Effector CD8-positive, alpha-beta T cell (primary cell): ENCODE data around the gene VPS72.
"Not testable (repeated sequence)": the region's sequence is repeated elsewhere in the genome, so short reads cannot be mapped to it uniquely, and the experiment has no call there.

Experiments
- DNase-seq: peaks from one replicate; lab custom pipeline; 2025; lab: John Stamatoyannopoulos, UW
- total RNA-seq, 4 experiments: gene quantifications; one replicate each; lab custom pipeline; 2026; lab: John Stamatoyannopoulos, UW

Gene VPS72, protein sequence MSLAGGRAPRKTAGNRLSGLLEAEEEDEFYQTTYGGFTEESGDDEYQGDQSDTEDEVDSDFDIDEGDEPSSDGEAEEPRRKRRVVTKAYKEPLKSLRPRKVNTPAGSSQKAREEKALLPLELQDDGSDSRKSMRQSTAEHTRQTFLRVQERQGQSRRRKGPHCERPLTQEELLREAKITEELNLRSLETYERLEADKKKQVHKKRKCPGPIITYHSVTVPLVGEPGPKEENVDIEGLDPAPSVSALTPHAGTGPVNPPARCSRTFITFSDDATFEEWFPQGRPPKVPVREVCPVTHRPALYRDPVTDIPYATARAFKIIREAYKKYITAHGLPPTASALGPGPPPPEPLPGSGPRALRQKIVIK
- total RNA-seq: 47.9 to 61.0 (median 50.9) reads per million in 4 experiments

DNA sequence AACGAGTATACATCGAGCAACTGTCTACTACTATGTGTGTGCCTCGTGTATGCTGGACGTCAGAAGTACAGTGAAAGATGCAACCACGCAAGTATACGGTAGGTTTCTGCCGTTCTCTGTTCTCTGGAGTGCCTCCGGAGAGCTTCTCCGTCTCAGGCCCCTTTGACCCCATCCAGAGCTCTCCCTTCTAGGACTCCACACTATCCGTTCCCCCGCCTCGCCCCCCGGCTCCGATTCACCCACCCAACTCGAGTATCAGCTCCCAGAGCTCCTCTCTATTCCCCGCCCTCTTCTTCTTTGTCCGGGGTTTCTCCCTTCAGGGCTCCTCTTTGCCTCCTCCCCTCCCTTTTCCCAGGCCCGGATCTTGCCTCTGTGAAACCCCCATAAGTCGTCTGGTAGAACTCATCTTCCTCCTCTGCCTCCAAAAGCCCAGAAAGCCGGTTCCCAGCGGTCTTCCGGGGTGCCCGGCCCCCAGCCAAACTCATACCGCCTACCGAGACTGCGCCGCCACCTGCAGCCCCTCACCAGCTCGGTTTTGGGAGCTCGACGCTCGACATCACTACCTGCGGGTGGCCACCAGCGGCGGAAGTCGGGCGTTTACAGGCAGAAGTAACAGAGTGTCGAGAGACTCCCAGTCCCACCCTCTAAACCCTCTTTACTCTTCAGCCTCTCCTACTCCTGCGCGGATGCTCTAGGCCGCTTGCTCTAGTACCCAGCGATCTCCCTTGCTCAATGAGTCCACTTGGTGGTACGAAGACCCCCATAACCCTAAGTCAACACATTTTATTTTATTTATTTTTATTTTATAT lies at the start of gene VPS72:
Gene VPS72, minus strand, starts transcription at position 561 of the 809 bp plus-strand sequence. Its CDS starts 76 bp downstream, at position 485.
- DNase-seq: peak; percentile 75

DNA sequence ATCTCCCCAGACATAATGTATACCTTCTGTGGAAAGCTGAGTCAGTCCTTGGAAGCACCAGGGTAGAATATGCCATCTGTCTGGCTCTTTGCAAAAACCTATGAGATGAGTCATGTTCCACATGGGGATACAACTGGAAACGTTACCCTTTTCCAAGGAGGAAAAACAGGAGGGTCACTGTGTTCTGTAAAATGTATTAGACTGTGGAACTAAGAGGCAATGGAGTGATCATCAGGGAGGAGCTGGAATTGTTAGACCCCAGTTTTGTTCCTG lies 48.4 kb upstream of the VPS72 start:
- DNase-seq: no peak

DNA sequence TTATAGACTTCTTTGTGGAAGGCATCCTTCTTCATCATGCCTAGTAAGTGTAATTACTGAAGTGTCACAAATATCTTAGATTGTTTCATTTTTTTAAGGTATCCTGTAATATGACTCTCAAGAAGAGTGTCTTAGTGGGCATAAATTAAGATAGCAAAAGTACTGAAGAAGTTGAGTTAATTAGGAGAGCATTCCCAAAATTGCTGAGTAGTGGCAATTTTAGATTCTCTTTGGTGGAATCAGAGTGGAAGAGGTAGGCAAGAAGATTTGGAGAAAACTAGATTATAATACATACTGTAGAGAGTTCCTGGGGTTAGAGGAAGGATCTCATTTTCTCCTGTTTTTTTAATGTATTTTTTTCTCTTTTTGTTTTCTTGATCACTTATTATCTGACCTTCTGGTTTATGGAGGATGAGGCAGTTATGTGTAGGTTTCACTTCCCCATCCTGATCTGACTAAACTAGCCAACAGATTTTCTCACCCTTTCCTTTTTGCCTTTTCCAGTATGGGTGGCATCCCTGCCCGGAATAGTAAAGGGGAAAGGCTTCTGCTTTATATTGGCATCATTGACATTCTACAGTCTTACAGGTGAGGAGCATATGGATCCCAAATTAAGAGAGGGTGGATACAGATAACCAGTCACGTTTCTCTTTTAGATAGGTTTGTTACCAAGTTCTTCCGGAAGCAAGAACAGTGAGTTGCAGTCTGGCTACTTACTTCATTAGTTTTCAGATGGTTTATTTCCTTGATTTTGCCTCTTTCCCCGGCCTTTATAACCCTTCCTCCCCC lies 47.9 kb upstream of the VPS72 start:
- no peak for DNase-seq

DNA sequence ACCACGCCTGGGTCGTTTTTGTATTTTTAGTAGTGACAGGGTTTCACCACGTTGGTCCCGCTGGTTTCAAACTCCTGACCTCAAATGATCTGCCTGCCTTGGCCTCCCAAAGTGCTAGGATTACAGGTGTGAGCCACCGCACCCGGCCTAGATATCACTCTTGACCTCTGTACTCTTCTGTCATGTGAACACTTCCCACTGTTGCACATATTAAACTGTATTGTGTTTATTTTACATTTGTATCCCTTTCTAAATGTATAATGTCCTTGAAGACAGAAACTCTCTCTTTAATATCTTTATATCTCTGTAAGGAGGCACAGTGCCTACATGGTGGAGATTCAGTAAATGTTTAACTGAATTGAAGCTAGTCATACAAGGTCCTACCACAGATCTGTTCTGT lies 45.2 kb upstream of the VPS72 start:
- no peak for DNase-seq

DNA sequence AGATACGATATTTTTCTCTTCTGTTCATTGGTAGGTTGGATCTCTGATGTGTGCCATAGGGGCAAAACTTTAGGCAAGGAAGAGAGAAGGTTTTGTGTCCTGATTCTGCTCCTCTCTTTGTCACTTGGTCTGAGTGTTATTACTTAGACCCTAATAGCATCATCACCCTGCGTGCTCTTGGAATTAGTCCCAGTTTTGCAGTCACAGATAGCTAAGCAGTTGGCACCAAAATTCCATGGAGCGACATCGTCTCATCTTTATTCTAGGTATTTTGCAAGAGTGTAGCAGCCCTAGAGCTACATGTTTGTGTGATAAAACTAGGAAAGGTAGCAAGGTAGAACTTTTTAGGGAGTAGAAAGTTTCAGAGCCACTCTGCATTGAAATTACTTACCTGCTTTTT lies 32.1 kb upstream of the VPS72 start:
- DNase-seq: no peak

DNA sequence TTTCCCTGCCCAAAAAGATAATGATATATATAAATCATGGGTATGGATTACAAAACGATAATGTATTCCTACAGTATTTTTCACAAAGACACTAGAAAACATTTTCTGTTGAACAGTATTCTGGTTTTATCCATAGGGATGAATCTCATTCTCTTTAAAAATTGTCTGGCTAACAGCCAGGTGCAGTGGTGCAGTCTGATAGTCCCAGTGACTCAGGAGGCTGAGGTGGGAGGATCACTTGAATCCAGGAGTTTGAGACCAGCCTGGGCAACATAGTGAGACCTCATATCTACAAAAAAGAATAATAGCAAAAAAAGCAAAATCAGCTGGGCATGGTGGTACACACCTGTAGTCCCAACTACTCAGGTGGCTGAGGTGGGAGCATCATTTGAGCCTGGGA lies 31.6 kb upstream of the VPS72 start:
- DNase-seq: no peak

DNA sequence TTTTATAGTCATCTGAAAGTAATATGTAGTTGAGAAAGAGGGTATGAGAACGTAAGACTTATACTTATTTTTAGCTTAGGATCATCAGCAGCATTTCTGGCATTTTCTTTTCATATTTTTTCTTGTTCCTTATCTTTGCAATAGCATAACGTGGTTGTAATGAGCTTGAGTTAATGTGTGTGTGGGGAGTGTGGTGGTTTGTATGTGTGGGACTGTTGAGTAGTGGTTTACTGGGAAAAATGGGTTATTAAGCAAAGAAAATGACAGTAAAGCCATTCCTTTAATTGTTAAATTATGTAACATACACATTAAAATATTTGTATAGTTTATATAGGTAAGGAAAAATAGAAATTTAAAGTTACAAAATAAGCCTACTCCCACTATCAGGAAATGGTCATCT lies 23.6 kb upstream of the VPS72 start:
- DNase-seq: no peak

DNA sequence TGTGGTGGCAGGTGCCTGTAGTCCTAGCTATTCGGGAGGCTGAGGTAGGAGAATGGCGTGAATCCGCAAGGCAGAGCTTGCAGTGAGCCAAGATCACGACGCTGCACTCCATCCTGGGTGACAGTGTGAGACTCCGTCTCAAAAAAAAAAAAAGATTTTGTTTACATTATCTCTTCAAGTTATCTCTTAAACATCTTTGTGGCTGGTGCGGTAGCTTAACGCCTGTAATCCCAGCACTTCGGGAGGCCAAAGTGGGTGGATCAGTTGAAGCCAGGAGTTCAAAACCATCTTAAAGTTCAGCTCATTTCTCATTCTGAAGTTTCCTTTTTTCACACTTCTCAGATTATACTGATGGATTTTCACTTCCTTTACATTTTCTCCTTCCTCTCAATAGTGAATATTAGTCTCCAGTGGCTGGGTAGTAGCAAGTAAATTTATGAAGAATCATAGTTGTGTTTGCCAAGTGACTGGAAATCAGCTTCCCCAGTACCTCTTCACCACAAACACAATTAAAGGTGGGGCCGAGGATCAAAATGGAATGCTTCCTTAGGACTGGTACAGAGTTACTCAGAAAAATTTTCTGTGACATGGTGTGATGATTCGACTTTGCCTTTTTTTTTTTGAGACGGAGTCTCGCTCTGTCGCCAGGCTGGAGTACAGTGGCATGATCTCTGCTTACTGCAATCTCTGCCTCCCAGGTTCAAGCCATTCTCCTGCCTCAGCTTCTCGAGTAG lies 22.1 kb upstream of the VPS72 start:
- DNase-seq: no peak

DNA sequence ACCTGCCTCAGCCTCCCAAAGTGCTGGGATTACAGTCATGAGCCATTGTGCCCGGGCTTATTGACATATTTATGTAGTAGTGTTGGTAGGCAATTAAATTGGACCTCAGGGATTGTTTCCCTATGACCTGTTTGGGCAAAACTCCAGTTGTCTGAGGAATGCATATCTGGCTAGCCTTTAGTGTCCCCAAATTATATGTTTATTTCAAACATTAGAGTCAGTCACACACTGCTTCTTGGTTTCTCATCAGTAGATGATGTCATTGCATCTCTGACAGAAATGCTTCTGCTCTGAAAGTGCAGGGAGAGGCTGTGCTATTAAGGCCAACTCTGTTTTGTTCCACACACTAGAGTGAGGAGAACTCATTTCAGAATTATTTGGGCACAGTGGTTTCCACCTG lies 20.8 kb upstream of the VPS72 start:
- no peak for DNase-seq

DNA sequence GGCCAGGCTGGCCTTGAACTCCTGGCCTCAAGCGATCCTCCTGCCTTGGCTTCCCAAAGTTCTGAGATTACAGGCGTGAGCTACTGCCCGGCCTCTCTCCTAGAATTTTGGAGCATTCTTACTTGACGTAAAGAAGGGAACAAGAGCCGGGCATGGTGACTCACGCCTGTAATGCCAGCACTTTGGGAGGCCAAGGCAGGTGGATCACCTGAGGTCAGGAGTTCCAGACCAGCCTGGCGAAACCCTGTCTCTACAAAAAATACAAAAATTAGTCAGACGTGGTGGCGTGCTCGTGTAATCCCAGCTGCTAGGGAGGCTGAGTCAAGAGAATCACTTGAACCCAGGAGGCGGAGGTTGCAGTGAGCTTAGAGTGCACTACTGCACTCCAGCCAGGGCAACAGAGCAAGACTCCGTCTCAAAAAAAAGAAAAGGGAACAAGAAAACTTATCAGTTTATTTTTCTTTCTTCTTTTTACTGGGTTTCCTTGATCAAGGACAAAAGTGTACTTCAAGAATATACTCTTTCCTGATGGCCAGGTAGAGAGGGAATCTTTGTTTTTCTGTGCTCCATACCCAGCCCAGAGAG lies 15.5 kb upstream of the VPS72 start:
- DNase-seq: not testable (repeated sequence)

DNA sequence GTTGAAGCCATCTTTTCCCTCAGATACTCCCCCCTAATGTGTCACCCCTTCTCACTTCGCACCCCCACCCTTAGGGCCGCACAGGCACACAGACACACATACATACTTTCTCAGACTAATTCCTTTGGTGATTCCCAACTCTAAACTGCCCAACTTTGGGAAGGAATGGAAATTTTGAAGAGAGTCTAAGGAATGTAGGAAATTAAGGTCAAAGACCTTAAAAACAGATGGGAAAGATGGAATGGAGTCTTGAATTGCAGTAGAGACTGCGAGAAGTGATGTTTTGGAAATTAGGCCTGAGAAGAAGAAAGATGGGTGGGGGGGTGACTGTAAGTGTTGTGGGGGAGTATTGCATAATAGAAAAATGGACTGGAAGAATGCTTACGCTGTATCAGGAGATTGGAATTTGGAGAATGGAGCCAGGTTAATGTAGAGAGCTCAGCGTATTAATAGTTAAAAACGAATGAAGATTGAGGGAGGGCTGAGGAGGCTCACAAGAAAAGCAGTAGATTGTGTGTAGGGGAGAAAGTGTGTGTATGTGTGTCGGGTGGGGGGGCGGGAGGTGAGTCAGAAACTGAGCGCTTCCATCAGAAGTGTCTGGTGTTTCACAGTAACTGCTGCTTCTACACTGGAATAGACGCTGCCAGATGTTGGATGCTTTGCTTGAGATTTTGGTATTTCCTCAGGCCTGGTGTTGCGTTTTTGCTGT lies 10.0 kb upstream of the VPS72 start:
- no peak for DNase-seq

DNA sequence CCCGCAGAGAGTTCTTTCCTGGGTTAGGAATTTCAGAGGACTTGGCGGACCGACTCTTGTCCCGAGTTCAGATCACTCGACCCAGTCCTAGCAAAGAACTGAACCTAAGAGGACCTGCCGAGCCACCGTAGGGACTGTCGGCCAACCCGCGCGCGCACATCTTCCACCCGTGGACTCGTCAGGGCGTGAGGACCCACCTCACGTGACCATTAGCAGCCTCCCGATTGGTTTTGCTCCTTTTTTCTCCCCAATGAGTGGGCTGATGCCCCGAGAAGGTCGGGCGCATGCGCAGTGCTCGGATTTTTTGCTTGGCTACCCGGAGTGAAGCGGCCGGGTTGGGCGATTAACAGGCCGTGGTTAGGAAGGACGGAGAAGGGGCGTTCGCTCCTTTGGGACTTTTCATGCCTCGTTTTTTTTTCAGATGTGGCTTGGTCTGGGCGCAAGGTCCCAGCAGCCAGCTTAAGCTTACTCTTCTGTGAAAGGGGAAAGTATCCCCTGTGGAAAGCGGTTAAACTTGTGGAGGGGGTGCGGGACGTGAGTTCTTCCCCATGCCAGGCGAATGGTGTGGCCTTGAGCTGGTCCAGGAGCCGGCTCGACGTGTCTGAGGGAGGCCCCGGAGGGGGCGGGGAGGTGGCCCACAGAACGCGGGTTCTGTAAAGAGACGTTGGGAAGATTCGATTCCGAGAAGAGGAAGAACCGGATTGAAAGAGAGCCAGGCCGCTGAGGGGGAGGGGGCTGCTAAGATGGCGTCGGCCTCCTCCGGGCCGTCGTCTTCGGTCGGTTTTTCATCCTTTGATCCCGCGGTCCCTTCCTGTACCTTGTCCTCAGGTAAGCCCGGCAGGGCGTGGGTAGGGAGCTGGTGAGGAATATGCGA lies 8.5 kb upstream of the VPS72 start, which contains the start of gene PIP5K1A:
Gene PIP5K1A, plus strand, starts transcription at position 299 of the 874 bp plus-strand sequence. Its CDS starts 445 bp downstream, at position 744.
- DNase-seq: peak; percentile 99

DNA sequence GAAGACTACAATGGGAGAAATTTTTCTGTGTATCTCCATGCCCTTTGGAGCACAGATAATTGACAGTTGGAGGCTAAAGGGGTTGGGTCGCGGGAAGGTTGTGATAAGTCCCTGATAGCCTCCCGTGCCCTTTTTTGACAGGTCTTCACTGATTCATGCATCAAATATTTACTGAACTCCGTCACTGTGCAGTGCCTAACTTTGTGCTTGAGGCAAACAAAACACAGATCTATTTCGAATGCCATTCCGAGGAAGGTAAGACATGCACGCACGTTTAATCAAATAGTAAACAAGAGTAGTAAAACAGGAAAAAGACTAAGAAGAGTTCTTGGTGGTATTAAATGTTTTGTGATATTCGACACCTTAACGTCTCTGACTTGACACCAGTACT lies 7.9 kb upstream of the VPS72 start:
- DNase-seq: no peak

DNA sequence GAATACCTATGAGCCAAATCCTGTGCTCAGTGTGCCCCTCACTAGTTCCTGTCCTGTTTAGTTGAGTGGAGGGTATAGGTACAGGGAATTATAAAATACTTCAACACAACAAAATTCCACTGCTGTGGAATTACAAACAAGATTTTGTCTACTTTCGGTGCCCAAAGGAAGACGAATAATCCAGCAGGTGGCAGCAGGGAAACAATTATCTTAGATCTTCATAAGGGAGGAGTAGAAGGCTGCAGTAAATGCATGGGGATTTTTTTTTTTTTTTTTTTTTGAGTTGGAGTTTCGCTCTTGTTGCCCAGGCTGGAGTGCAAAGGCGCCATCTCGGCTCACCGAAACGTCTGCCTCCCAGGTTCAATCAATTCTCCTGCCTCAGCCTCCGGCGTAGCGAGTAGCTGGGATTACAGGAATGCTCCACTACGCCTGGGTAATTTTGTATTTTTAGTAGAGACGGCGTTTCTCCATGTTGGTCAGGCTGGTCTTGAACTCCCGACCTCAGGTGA lies 6.3 kb upstream of the VPS72 start:
- peak; percentile 31 for DNase-seq

DNA sequence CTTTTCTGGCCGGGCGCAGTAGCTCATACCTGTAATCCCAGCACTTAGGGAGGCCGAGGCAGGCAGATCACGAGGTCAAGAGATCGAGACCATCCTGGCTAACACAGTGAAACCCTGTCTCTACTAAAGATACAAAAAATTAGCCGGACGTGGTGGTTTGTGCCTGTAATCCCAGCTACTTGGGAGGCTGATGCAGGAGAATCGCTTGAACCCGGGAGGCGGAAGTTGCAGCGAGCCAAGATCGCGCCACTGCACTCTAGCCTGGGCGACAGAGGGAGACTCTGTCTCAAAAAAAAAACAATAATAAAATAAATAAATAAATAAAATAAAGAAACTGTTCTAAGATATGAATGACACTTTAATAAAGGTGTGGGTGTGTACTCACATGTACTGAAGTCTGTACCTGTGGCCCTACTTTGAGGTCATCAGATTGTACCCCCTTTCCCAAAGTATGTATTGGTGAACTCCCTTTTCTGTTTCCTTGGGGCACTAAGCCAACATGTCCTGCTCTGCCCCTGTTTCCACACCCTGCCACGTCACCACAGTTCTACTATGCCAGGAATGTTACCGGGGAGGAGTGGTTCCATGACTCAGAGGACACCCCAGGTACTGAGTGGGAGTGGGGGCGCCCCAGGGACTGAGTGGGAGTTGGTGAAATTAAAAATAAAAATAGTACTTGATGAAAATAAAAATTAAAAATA lies 5.0 kb upstream of the VPS72 start:
- DNase-seq: not testable (repeated sequence)

DNA sequence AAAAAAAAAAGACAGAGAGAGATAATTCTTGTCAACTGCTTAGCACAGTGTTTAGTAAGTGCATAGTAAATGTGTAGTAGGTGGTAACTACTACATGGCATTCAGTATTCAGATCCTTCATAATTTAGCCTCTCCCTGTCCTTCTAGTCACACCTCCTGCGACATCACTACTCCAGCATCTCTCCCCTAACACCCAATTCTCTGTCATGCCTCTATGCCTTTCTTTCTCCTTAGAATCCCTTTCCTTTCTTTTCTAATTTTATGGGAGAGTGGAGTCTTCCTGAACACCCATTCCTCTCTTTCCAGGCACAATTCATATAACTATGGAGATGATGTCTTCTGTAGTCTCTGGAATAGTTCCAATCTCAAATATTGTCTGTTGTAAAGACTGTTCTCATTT lies 3.9 kb upstream of the VPS72 start:
- no peak for DNase-seq

DNA sequence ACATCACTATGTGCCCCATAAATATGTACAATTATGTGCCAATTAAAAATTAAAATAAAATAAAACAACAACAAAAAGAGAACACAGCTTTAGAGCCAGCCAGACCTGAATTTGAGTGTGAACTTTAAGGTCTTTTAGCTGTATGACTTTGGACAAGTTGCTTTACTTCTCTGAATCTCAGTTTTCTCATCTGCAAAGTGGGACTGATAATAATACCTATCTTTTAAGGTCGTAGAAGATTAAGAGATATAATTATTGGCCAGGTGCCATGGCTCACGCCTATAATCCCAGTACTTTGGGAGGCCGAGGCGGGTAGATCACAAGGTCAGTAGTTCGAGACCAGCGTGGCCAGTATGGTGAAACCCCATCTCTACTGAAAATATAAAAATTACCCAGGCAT lies 3.3 kb upstream of the VPS72 start:
- no peak for DNase-seq

DNA sequence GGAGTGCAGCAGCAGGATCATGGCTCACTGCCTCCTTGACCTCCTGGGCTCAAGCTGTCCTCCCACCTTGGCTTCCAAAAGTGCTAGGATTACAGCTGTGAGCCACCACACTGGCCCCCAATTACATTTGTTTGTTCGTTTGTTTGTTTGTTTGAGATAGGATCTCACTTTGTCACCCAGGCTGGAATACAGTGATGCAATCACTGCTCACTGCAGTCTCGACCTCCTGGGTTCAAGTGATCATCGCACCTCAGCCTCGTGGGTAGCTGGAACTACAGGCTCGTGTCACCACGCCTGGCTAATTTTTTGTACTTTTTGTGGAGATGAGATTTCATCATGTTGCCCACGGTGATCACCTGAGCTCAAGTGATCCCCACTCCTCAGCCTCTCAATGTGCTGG lies 2.0 kb upstream of the VPS72 start:
- DNase-seq: no peak

DNA sequence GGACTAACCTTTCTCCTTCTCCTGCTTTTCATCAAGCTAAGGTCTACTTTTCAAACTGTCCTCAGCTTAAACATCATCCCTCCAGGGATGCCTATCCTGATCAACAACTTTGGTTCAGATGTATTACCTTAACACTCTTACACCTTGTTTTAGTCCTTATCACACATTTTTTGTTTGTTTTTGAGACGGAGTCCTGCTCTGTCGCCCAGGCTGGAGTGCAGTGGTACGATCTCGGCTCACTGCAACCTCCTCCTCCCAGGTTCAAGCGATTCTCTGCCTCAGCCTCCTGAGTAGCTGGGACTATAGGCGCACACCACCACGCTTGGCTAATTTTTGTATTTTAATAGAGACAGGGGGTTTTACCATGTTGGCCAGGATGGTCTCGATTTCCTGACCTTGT lies 1.3 kb downstream of the VPS72 start:
- not testable (repeated sequence) for DNase-seq
